ENCODE measurements around the gene OLR1. TPM values are rescaled to one million over a fixed set of nuclear protein-coding genes. Genes with fewer than 3 reads are reported as not detected.

Gene OLR1
- polyA plus RNA-seq, 5 donors, result 0.31 to 1.8 (median 0.54) TPM

Other genes with a start within 250 kb of the OLR1 start
- gene CLEC2A, start 239.8 kb downstream of the OLR1 start, polyA plus RNA-seq (ENCODE audit: insufficient read depth in 1 of 5, insufficient read length in 5 of 5, low replicate concordance in 1 of 5), result not detected
- 1 to 10 TPM in 3 of 5 donors, under 1 TPM in 2; 0.55 to 2.1 (median 1.2) TPM for gene CLEC12A, start 200.7 kb downstream of the OLR1 start, polyA plus RNA-seq (ENCODE audit: insufficient read depth in 1 of 5, insufficient read length in 5 of 5, low replicate concordance in 1 of 5)
- 1 to 10 TPM; 1.3 to 3.0 (median 2.5) TPM for gene CLEC1B, start 173.0 kb downstream of the OLR1 start, polyA plus RNA-seq (ENCODE audit: insufficient read depth in 1 of 5, insufficient read length in 5 of 5, low replicate concordance in 1 of 5)
- gene CLEC12B, start 161.5 kb downstream of the OLR1 start, polyA plus RNA-seq (ENCODE audit: insufficient read depth in 1 of 5, insufficient read length in 5 of 5, low replicate concordance in 1 of 5), result under 1 TPM in 4 of 5 donors, not detected in 1; 0.07 to 0.42 (median 0.29) TPM
- gene CLEC9A, start 141.4 kb downstream of the OLR1 start, polyA plus RNA-seq (ENCODE audit: insufficient read depth in 1 of 5, insufficient read length in 5 of 5, low replicate concordance in 1 of 5), result 1 to 10 TPM; 1.3 to 2.5 (median 1.8) TPM
- gene CLEC1A, start 73.1 kb downstream of the OLR1 start, polyA plus RNA-seq (ENCODE audit: insufficient read depth in 1 of 5, insufficient read length in 5 of 5, low replicate concordance in 1 of 5), result 10 to 100 TPM; 18.5 to 24.4 (median 19.9) TPM
- gene CLEC7A, start 41.9 kb downstream of the OLR1 start, polyA plus RNA-seq (ENCODE audit: insufficient read depth in 1 of 5, insufficient read length in 5 of 5, low replicate concordance in 1 of 5), result 1 to 10 TPM; 2.4 to 3.7 (median 2.8) TPM
- under 1 TPM; 0.11 to 0.82 (median 0.22) TPM for gene TMEM52B, start 6.9 kb upstream of the OLR1 start, polyA plus RNA-seq (ENCODE audit: insufficient read depth in 1 of 5, insufficient read length in 5 of 5, low replicate concordance in 1 of 5)
- 10 to 100 TPM; 34.2 to 53.1 (median 45.0) TPM for gene GABARAPL1, start 40.7 kb upstream of the OLR1 start, polyA plus RNA-seq (ENCODE audit: insufficient read depth in 1 of 5, insufficient read length in 5 of 5, low replicate concordance in 1 of 5)
- 1 to 10 TPM; 1.0 to 2.2 (median 1.4) TPM for gene KLRD1, start 135.7 kb upstream of the OLR1 start, polyA plus RNA-seq (ENCODE audit: insufficient read depth in 1 of 5, insufficient read length in 5 of 5, low replicate concordance in 1 of 5)
- gene KLRK1, start 217.9 kb upstream of the OLR1 start, polyA plus RNA-seq (ENCODE audit: insufficient read depth in 1 of 5, insufficient read length in 5 of 5, low replicate concordance in 1 of 5), result 1 to 10 TPM in 4 of 5 donors, under 1 TPM in 1; 0.98 to 3.0 (median 1.5) TPM
- gene KLRC4, start 237.6 kb upstream of the OLR1 start, polyA plus RNA-seq (ENCODE audit: insufficient read depth in 1 of 5, insufficient read length in 5 of 5, low replicate concordance in 1 of 5), result under 1 TPM in 4 of 5 donors, not detected in 1; 0.36 to 0.85 (median 0.41) TPM
- under 1 TPM in 4 of 5 donors, not detected in 1; 0.15 to 0.59 (median 0.27) TPM for gene KLRC3, start 248.5 kb upstream of the OLR1 start, polyA plus RNA-seq (ENCODE audit: insufficient read depth in 1 of 5, insufficient read length in 5 of 5, low replicate concordance in 1 of 5)

Measured in right lung (tissue), 5 donors.